Measurements from ENCODE around the gene C3AR1. TPM values are rescaled to one million over a fixed set of nuclear protein-coding genes. Genes with fewer than 3 reads are reported as not detected.

C3AR1 gene
- total RNA-seq, 1 donor from 2014 or later = not detected

GRCh38 chr12:8014836-8015235 is 51.3 kb downstream of the C3AR1 start:
- TF ChIP-seq CTCF (IDR thresholded peaks at IDR 0.05; ENCODE audit: unreplicated experiment) = no peak
- H3K27me3 Mint-ChIP-seq (ENCODE audit: low read depth) = peaks cover 46% of the 10 kb centered on the region
- DNase-seq (ENCODE audit: low spot score in 2 of 2, unreplicated experiment in 2 of 2) = no peak
- no peaks in the 10 kb centered on the region for H3K9me3 Mint-ChIP-seq
- peaks cover 6% of the 10 kb centered on the region for H3K4me1 Mint-ChIP-seq
- no peak overlapping the region for H3K4me3 Mint-ChIP-seq
- no peaks in the 10 kb centered on the region for H3K36me3 Mint-ChIP-seq
- H3K27ac Mint-ChIP-seq = no peak overlapping the region

GRCh38 chr12:8012651-8013309 is 53.4 kb downstream of the C3AR1 start:
- Mint-ChIP-seq H3K4me3 (no peak overlapping the region), H3K27me3 (ENCODE audit: low read depth) (peaks cover 26% of the 10 kb centered on the region), H3K9me3 (no peaks in the 10 kb centered on the region), H3K36me3 (no peaks in the 10 kb centered on the region), H3K27ac (no peak overlapping the region), H3K4me1 (peaks cover 4% of the 10 kb centered on the region)
- no peak for TF ChIP-seq CTCF (IDR thresholded peaks at IDR 0.05; ENCODE audit: unreplicated experiment)
- no peak for DNase-seq (ENCODE audit: low spot score in 2 of 2, unreplicated experiment in 2 of 2)

- Mint-ChIP-seq H3K4me3 (no peak overlapping the region), H3K9me3 (no peaks in the 10 kb centered on the region), H3K27ac (peak overlapping the region; percentile 61), H3K27me3 (ENCODE audit: low read depth) (peaks cover 17% of the 10 kb centered on the region), H3K36me3 (no peaks in the 10 kb centered on the region), H3K4me1 (peaks cover 4% of the 10 kb centered on the region)
- TF ChIP-seq CTCF (IDR thresholded peaks at IDR 0.05; ENCODE audit: unreplicated experiment) = no peak
- DNase-seq (ENCODE audit: low spot score in 2 of 2, unreplicated experiment in 2 of 2) = no peak
Measured at GRCh38 chr12:8011331-8011730, 54.8 kb downstream of the C3AR1 start.

Other genes starting within 250 kb of the C3AR1 start
- 4.7 to 5.1 TPM (median 4.9 TPM) in 3 replicates for gene SLC2A14, start 193.4 kb downstream of the C3AR1 start, total RNA-seq
- gene SLC2A3, start 130.2 kb downstream of the C3AR1 start, total RNA-seq = 170 to 186 TPM (median 186 TPM) in 3 replicates
- gene FOXJ2, start 33.6 kb downstream of the C3AR1 start, total RNA-seq = 16.1 to 16.7 TPM (median 16.7 TPM) in 3 replicates
- gene NECAP1, start 15.9 kb upstream of the C3AR1 start, total RNA-seq = 26.1 to 31.0 TPM (median 28.7 TPM) in 3 replicates
- 0.70 to 1.5 TPM (median 1.1 TPM) in 3 replicates for gene CLEC4A, start 57.3 kb upstream of the C3AR1 start, total RNA-seq
- gene ZNF705A, start 90.7 kb upstream of the C3AR1 start, total RNA-seq = not detected in 3 replicates
- gene FAM90A1, start 161.3 kb upstream of the C3AR1 start, total RNA-seq = 0.09 to 0.20 TPM in 2 of 3 replicates, not detected in the other